Measurements from ENCODE around the gene RTL1.

RTL1 gene

GRCh38 chr14:100882026-100882967 is 21.2 kb downstream of the RTL1 start:
- no peak for DNase-seq (ENCODE audit: low read depth)

GRCh38 chr14:100881211-100882025 is 22.1 kb downstream of the RTL1 start:
- DNase-seq (ENCODE audit: low read depth) = no peak

GRCh38 chr14:100880271-100881101 is 23.0 kb downstream of the RTL1 start:
- DNase-seq (ENCODE audit: low read depth) = no peak

- no peak for DNase-seq (ENCODE audit: low read depth)
These were observed 23.7 kb downstream of the RTL1 start for GRCh38 chr14:100879782-100880181.

GRCh38 chr14:100879194-100879593 is 24.3 kb downstream of the RTL1 start:
- no peak for DNase-seq (ENCODE audit: low read depth)

GRCh38 chr14:100878271-100879146 is 25.0 kb downstream of the RTL1 start:
- DNase-seq (ENCODE audit: low read depth) = no peak

GRCh38 chr14:100875861-100876590 is 27.5 kb downstream of the RTL1 start:
- DNase-seq (ENCODE audit: low read depth) = no peak

GRCh38 chr14:100875126-100875525 is 28.4 kb downstream of the RTL1 start:
- DNase-seq (ENCODE audit: low read depth) = no peak

GRCh38 chr14:100874411-100875091 is 29.0 kb downstream of the RTL1 start:
- DNase-seq (ENCODE audit: low read depth) = no peak

GRCh38 chr14:100874051-100874410 is 29.5 kb downstream of the RTL1 start:
- DNase-seq (ENCODE audit: low read depth) = no peak

- DNase-seq (ENCODE audit: low read depth) = no peak
These were observed 30.4 kb downstream of the RTL1 start for GRCh38 chr14:100873096-100873482.

GRCh38 chr14:100872259-100873095 is 31.0 kb downstream of the RTL1 start:
- DNase-seq (ENCODE audit: low read depth) = no peak

- DNase-seq (ENCODE audit: low read depth) = no peak
These were observed 32.0 kb downstream of the RTL1 start for GRCh38 chr14:100871234-100872186.

- no peak for DNase-seq (ENCODE audit: low read depth)
These were observed 34.7 kb downstream of the RTL1 start for GRCh38 chr14:100868621-100869370.

- no peak for DNase-seq (ENCODE audit: low read depth)
These were observed 35.7 kb downstream of the RTL1 start for GRCh38 chr14:100867631-100868315.
